Sigmoid colon (tissue), 7 donors: Measurements from ENCODE around the gene CELA3A. TPM values are rescaled to one million over a fixed set of nuclear protein-coding genes. Genes with fewer than 3 reads are reported as not detected.
"Not testable (repeated sequence)": the region's sequence is repeated elsewhere in the genome, so short reads cannot be mapped to it uniquely, and the experiment has no call there.

ENCODE experiments used
- DNase-seq: peaks from one replicate; pipeline ENCODE4 v3.0.0-alpha.2; 2019
- H3K27ac ChIP-seq, 4 donors: fragments of 200-600 bp; sonication (generic); one replicate each; pipeline ENCODE4 v1.5.1; 2016 to 2019; ENCODE audit warnings: mild to moderate bottlenecking in 1 of 4
- H3K27me3 ChIP-seq, 3 donors: fragments of 200-600 bp; sonication (generic); one replicate each; pipeline ENCODE4 v1.5.1; 2019; ENCODE audit warnings: mild to moderate bottlenecking in 1 of 3
- H3K36me3 ChIP-seq, 4 donors: fragments of 200-600 bp; sonication (generic); one replicate each; pipeline ENCODE4 v1.5.1; 2016 to 2019
- H3K4me1 ChIP-seq, 4 donors: fragments of 200-600 bp; sonication (generic); one replicate each; pipeline ENCODE4 v1.5.1; 2017 to 2019
- H3K4me3 ChIP-seq, 4 donors: fragments of 200-600 bp; sonication (generic); one replicate each; pipeline ENCODE4 v1.5.1; 2017 to 2019; ENCODE audit warnings: mild to moderate bottlenecking in 2 of 4, moderate library complexity in 1 of 4
- H3K9me3 ChIP-seq, 4 donors: fragments of 200-600 bp in 3 of 4; sonication (generic) in 3 of 4; one replicate each; pipeline versions ENCODE4 v1.5.1 to v1.6.1; 2013 to 2019
- EP300 ChIP-seq, 4 donors: sonication (generic); formaldehyde crosslinking; IDR thresholded peaks; one replicate each; pipeline ENCODE4 v1.6.1; 2017; ENCODE audit warnings: antibody characterized with exemption in 4 of 4
- POLR2A ChIP-seq, 2 donors: fragments of 450-650 bp; IDR thresholded peaks; one replicate each; pipeline ENCODE4 v1.6.1; 2016; ENCODE audit warnings: antibody characterized with exemption in 2 of 2, mild to moderate bottlenecking in 2 of 2, moderate library complexity in 2 of 2
- POLR2AphosphoS5 ChIP-seq, 4 donors: sonication (generic); formaldehyde crosslinking; IDR thresholded peaks; one replicate each; pipeline ENCODE4 v1.6.1; 2017; ENCODE audit warnings: antibody characterized with exemption in 4 of 4
- WGBS, 2 donors: extraction: QIAGEN DNeasy Blood & Tissue Kit; methylation state at CpG; one replicate each; pipeline ENCODE4 v1.1.7; 2013; 5-methylcytosine and 5-hydroxymethylcytosine counted together
- intact Hi-C: fragments of 100-400 bp; cut with DNase I; formaldehyde crosslinking; loops from one replicate; pipeline ENCODE4 v1.15.1; 2023
- polyA plus RNA-seq, 3 donors: library from polyadenylated mRNA; stranded (reverse); fragments of 200-250 nt; gene quantifications; one replicate each; pipeline ENCODE4 v1.2.3, GENCODE V29; 2013
- total RNA-seq, 4 donors: library from RNA; depleted of rRNA; stranded (reverse); fragments of >200 nt; gene quantifications; one replicate each; pipeline ENCODE4 v1.1.0, GENCODE V29; 2016
- TF ChIP-seq, protein P1 (sequence below), 4 experiments: fragments of 450-650 bp in 3 of 4; fragments of 200-600 bp in 1 of 4; IDR thresholded peaks; one replicate each; pipeline ENCODE4 v1.5.1; 2016 to 2019; ENCODE audit warnings: antibody characterized with exemption in 4 of 4, mild to moderate bottlenecking in 3 of 4, moderate library complexity in 2 of 4
- donor health status: healthy with polysubstance abuse.
- donor health status: Bipolar disorder and iron deficiency.
- donor health status: healthy.

Gene CELA3A
- total and polyA plus RNA-seq, 7 donors: 0.54 to 13.8 (median 6.0) TPM; not detected in 4

DNA sequence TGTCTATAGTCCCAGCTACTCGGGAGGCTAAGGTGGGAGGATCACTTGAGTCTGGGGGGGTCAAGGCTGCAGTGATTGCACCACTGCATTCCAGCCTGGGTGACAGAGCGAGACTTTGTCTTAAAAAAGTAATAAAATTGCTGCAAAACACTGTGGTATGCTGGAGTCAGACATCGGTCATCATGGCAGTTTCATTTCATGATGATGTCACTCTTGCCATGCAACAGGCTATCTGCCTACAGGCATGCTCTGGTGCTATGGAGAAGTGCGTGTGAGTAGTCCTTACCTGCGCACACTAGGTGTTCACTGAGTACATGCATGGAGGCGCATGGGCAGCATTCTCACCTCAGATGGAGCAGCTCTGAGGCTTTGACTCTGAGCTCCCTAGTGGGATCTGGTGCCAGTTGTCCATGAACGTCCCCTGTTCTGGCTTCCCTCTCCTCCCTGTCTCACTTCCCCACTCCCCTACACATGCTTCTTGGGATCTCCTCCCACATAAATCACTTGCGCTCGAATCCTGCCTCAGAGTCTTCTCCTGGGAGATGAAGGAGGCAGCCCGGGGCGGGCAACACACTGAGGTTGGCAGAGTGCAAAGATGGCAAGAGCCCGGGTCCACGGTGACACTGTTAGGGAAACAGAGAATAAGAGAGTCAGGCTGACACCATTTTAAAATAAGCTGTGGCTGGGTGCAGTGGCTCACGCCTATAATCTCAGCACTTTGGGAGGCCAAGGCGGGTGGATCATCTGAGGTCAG lies 35.0 kb upstream of the CELA3A start:
- intact Hi-C loops: no loop called here
- Histone ChIP-seq H3K9me3 (no peaks in the 10 kb centered on the region), H3K4me1 (peaks cover 0 to 8% (median 5%) of the 10 kb centered on the region in 4 donors), H3K27me3 (no peaks in the 10 kb centered on the region), H3K36me3 (no peaks in the 10 kb centered on the region), H3K27ac (no peak overlapping the region), H3K4me3 (no peak overlapping the region)
- TF ChIP-seq POLR2AphosphoS5 (IDR thresholded peaks at IDR 0.05): no peak
- no peak for TF ChIP-seq EP300 (IDR thresholded peaks at IDR 0.05)
- TF ChIP-seq, protein P1, sequence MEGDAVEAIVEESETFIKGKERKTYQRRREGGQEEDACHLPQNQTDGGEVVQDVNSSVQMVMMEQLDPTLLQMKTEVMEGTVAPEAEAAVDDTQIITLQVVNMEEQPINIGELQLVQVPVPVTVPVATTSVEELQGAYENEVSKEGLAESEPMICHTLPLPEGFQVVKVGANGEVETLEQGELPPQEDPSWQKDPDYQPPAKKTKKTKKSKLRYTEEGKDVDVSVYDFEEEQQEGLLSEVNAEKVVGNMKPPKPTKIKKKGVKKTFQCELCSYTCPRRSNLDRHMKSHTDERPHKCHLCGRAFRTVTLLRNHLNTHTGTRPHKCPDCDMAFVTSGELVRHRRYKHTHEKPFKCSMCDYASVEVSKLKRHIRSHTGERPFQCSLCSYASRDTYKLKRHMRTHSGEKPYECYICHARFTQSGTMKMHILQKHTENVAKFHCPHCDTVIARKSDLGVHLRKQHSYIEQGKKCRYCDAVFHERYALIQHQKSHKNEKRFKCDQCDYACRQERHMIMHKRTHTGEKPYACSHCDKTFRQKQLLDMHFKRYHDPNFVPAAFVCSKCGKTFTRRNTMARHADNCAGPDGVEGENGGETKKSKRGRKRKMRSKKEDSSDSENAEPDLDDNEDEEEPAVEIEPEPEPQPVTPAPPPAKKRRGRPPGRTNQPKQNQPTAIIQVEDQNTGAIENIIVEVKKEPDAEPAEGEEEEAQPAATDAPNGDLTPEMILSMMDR (IDR thresholded peaks at IDR 0.05): no peak
- TF ChIP-seq POLR2A (IDR thresholded peaks at IDR 0.05): no peak
- peak; percentile 36 for DNase-seq
- 88 to 90% methylated on average over 15 of the region's 15 CpGs for WGBS, 2 donors

DNA sequence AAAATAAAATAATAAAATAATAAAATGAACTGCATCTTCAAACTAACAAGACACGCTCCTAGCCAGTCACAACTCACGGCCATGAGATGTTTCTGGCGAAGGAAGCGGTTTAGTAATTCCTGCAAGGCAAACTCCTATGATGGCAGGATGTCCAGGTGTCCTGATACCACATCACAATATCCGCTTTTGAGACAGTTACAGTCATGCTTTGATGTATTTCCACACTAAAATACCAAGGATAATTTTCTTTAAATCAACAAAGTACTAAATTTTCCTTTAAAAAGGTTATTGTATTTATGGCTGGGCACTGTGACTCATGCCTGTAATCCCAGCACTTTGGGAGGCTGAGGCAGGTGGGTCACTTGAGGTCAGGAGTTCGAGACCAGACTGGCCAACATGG lies 34.2 kb upstream of the CELA3A start:
- H3K36me3 ChIP-seq, H3K27ac ChIP-seq, H3K4me3 ChIP-seq, intact Hi-C loops, DNase-seq, H3K4me1 ChIP-seq, H3K27me3 ChIP-seq, H3K9me3 ChIP-seq: not testable (repeated sequence)
- 84 to 90% methylated on average over 6 of the region's 6 CpGs for WGBS, 2 donors

DNA sequence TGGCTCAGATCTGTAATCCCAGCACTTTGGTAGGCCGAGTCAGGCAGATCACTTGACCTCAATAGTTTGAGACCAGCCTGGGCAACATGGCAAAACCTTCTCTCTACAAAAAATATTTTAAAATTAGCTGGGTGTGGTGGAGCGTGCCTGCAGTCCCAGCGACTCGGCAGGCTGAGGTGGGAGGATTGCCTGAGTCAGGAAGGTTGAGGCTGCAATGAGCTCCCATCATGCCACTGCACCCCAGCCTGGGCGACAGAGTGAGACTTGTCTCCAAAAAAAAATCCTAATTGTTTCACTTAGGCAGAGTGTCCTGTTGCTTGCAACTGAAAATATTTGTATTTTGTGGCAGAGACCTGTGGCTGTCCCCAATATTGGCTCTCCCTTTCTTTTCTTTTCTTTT lies 32.4 kb upstream of the CELA3A start:
- H3K27me3 ChIP-seq, H3K4me1 ChIP-seq, H3K4me3 ChIP-seq, H3K27ac ChIP-seq, H3K9me3 ChIP-seq, intact Hi-C loops, H3K36me3 ChIP-seq: not testable (repeated sequence)
- peak; percentile 53 for DNase-seq
- WGBS, 2 donors: 81 to 83% methylated on average over 5 of the region's 5 CpGs

DNA sequence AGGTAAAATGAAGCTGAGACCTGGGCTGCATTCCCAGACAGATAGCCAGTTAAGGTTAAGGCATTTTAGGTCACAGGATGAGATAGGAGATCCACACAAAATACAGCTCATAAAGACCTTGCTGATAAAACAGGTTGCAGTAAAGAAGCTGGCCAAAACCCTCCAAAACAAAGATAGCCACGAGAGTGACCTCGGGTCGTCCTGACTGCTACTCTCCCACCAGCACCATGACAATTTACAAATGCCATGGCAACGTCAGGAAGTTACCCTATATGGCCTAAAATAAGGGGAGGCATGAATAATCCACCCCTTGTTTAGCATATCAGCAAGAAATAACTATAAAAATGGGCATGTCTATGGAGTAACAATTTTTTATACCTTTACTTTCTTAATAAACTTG lies 30.9 kb upstream of the CELA3A start:
- H3K27me3 ChIP-seq, H3K36me3 ChIP-seq, H3K9me3 ChIP-seq, DNase-seq, intact Hi-C loops, H3K4me1 ChIP-seq, H3K4me3 ChIP-seq, H3K27ac ChIP-seq: not testable (repeated sequence)
- WGBS, 2 donors: 35 to 46% methylated on average over 4 of the region's 4 CpGs

DNA sequence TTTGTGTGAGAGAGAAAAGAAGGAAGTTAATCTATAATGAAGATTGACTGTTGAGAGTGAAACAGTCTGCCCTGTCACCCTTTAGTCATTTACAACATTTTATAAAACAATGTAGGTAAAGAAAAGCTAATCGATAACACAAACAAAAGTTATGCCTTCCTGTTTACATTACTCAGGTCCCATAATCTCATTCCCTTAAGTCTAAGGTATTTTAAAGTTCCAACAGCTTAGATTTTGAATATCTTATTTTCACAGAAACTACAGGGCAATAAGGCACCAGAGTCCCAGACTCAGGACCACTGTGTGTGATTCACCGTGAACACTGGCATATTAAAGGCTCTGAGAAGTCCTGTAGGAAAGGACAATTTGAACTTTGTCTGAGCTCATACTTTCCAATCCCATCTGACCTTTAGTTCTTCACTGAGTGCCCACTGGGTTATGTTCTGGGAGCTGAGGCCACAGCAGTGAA lies 28.4 kb upstream of the CELA3A start:
- H3K27me3 ChIP-seq, DNase-seq, H3K27ac ChIP-seq, H3K9me3 ChIP-seq, H3K36me3 ChIP-seq, H3K4me1 ChIP-seq, intact Hi-C loops, H3K4me3 ChIP-seq: not testable (repeated sequence)
- WGBS, 2 donors: 10 to 45% methylated on average over 2 of the region's 2 CpGs

DNA sequence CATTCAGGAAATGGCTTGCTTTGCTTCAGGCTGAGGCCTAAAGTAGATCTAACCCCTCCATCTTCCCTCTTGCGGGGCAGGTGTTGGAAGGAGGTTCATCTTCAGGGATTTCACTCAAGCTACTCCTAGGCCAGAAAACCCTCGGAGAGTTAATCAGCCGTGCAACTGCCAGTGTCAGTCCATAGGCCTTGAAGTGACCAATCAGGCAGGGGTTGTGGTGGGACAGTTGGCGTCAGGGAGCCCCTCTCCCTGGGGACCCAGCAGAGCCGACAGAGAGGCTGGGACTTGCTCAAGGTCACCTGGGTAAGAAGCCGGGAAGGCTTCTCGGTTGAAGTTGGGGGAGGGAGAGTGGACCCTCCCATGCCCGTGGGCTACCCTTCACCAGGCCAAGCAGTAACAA lies 27.5 kb upstream of the CELA3A start:
- H3K27me3 ChIP-seq, H3K27ac ChIP-seq, H3K4me3 ChIP-seq, intact Hi-C loops, H3K4me1 ChIP-seq, H3K9me3 ChIP-seq, H3K36me3 ChIP-seq: not testable (repeated sequence)
- 81 to 92% methylated on average over 8 of the region's 8 CpGs for WGBS, 2 donors
- DNase-seq: peak; percentile 22

DNA sequence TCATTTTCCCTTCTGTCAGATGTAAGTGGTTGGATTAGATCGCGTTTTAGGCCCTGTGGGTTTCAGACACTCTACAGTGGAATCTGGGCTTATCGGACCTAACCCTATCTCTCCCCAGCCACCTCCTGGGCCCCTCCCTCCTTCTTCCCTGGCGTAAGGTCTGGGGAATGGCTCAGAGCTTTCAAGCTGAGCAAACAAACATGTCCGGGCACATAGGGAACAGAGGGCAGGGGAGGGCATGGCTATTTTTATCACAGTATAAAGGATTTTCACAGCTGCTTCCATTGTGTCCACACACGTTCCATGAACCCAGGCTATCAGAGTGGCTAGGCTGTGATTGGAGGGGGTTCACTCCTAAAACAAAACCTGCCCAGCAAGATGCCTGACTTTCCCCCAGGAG lies 26.8 kb upstream of the CELA3A start:
- H3K27ac ChIP-seq, intact Hi-C loops, H3K4me1 ChIP-seq, H3K27me3 ChIP-seq, H3K9me3 ChIP-seq, H3K4me3 ChIP-seq, DNase-seq, H3K36me3 ChIP-seq: not testable (repeated sequence)
- 13 to 72% methylated on average over 6 of the region's 6 CpGs for WGBS, 2 donors

DNA sequence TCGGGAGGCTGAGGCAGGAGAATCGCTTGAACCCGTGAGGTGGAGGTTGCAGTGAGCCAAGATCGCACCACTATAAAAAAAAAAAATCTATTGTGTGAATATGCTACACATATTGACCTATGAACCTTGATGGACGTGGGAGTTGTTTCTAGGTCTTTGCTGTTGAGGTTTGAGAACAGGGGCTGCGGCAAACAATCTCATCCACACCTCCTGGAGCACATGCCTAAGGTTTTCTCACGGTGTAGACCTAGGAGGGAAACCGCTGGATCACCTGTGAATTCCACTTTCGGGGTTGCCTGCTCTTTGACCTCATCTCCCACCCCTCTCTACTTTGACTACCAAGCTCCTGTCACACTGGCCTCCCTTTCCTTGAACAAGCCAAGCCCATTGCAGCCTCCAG lies 26.2 kb upstream of the CELA3A start:
- H3K9me3 ChIP-seq, H3K27ac ChIP-seq, intact Hi-C loops, H3K4me1 ChIP-seq, H3K4me3 ChIP-seq, H3K36me3 ChIP-seq, H3K27me3 ChIP-seq: not testable (repeated sequence)
- WGBS, 2 donors: 66 to 87% methylated on average over 9 of the region's 9 CpGs
- DNase-seq: peak; percentile 14

DNA sequence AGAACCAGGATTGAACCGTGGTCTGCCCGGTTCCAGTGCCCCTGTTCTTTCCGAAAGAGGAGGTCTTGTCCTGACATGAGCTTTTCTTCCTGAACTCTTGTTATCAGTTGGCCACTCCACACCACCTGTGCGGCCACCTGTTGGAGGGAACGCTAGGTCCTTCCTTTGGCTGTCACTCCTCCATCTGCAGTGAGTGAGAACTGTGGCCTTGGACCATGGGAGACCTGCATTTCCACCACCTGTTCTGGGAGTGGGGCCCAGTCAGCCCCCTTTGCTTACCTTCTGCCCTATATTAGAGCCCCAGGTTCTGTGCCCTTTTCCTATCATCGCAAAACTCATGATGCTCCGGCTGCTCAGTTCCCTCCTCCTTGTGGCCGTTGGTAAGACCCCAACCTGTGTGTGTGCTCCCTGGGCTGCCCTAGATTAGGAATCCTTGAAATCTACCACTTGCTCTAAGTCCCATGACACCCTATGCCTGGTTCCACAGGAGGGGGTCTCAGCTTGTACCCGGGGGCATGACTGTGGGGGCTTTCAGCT lies 24.7 kb upstream of the CELA3A start, which contains the start of gene CELA3B:
Gene CELA3B, plus strand, starts transcription at position 320 of the 537 bp plus-strand sequence. Its CDS starts 18 bp downstream, at position 338.
- H3K36me3 ChIP-seq, H3K4me3 ChIP-seq, H3K4me1 ChIP-seq, H3K9me3 ChIP-seq, H3K27ac ChIP-seq, intact Hi-C loops, H3K27me3 ChIP-seq: not testable (repeated sequence)
- WGBS, 2 donors: 92 to 94% methylated on average over 9 of the region's 9 CpGs
- peak; percentile 33 for DNase-seq

DNA sequence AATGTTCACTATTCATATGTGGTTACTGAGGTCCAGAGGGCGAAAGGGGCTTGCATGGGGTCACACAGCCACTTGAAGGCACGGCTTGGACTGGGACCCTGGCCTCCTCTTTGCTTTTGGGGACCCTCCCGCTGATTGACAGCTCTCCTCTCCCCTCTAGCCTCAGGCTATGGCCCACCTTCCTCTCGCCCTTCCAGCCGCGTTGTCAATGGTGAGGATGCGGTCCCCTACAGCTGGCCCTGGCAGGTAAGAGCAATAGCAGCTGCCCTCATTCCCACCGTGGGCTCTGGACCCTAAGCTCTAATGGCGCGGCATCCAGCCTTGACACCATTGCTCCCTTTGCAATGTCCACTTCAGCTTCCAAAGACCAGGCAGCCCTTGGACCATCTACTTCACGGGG lies 23.2 kb upstream of the CELA3A start:
- H3K27ac ChIP-seq, intact Hi-C loops, H3K36me3 ChIP-seq, H3K9me3 ChIP-seq, H3K4me3 ChIP-seq, H3K27me3 ChIP-seq, H3K4me1 ChIP-seq: not testable (repeated sequence)
- peak; percentile 44 for DNase-seq
- WGBS, 2 donors: 92 to 95% methylated on average over 11 of the region's 11 CpGs

DNA sequence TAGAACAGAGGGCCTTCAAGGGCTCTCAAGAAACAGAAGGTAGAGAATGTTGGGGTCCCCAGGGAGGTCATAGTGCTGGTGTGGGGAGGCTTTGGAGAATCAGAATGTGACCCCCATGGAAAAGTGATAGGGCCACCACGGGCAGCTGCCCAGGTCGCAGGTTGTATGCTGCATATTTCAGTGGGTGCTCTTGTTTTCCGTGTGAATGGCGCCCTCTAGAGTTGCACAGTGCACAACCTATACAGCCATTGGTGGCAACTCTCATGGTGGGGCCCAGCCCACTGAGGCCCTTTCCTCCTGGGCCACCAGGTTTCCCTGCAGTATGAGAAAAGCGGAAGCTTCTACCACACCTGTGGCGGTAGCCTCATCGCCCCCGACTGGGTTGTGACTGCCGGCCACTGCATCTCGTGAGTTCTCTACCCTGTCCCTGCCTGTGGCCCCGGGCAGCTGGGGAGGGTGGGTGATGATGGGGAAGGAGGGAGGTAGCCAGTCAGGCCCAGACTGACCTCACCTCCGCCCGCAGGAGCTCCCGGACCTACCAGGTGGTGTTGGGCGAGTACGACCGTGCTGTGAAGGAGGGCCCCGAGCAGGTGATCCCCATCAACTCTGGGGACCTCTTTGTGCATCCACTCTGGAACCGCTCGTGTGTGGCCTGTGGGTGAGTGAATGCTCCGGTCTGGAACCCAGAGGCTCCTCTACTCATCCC lies 20.8 kb upstream of the CELA3A start:
- intact Hi-C loops, H3K9me3 ChIP-seq, H3K4me3 ChIP-seq, H3K4me1 ChIP-seq, H3K36me3 ChIP-seq, H3K27ac ChIP-seq, H3K27me3 ChIP-seq: not testable (repeated sequence)
- peak; percentile 43 for DNase-seq
- 75 to 77% methylated on average over 20 to 21 of the region's 21 CpGs for WGBS, 2 donors
